ENCODE results near the gene PPP1R3F.
A peak's percentile ranks its signal among the peaks of the same experiment; 100 is the strongest.

PPP1R3F gene

GRCh38 chrX:49227726-49228125, 41.9 kb upstream of the PPP1R3F start:
- no peak for TF ChIP-seq CTCF (IDR thresholded peaks at IDR 0.05)
- Histone ChIP-seq H3K27me3 (ENCODE audit: control insufficient read depth, insufficient read depth, low read length) (no peaks in the 10 kb centered on the region), H3K4me1 (no peaks in the 10 kb centered on the region), H3K27ac (no peak overlapping the region), H3K4me2 (ENCODE audit: low read length) (no peak overlapping the region), H3K36me3 (ENCODE audit: control insufficient read depth, insufficient read depth, low read length) (no peaks in the 10 kb centered on the region), H3K4me3 (ENCODE audit: low read depth, low read length) (no peak overlapping the region), H3K9me3 (ENCODE audit: control insufficient read depth, low read length) (no peaks in the 10 kb centered on the region), H2AFZ (no peak overlapping the region), H3K9ac (no peak overlapping the region), H3K79me2 (no peaks in the 10 kb centered on the region)

GRCh38 chrX:49228185-49228584, 41.4 kb upstream of the PPP1R3F start:
- Histone ChIP-seq H3K4me2 (ENCODE audit: low read length) (no peak overlapping the region), H3K36me3 (ENCODE audit: control insufficient read depth, insufficient read depth, low read length) (no peaks in the 10 kb centered on the region), H3K9me3 (ENCODE audit: control insufficient read depth, low read length) (no peaks in the 10 kb centered on the region), H3K27me3 (ENCODE audit: control insufficient read depth, insufficient read depth, low read length) (no peaks in the 10 kb centered on the region), H3K27ac (no peak overlapping the region), H3K79me2 (no peaks in the 10 kb centered on the region), H3K4me1 (no peaks in the 10 kb centered on the region), H2AFZ (no peak overlapping the region), H3K9ac (no peak overlapping the region), H3K4me3 (ENCODE audit: low read depth, low read length) (no peak overlapping the region)
- TF ChIP-seq CTCF (IDR thresholded peaks at IDR 0.05): no peak

GRCh38 chrX:49230500-49231232, 38.9 kb upstream of the PPP1R3F start:
- no peak overlapping the region for H3K9ac ChIP-seq
- H3K27ac ChIP-seq: no peak overlapping the region
- peak overlapping the region; percentile 72 for H2AFZ ChIP-seq
- TF ChIP-seq CTCF (IDR thresholded peaks at IDR 0.05): no peak
- no peaks in the 10 kb centered on the region for H3K4me1 ChIP-seq
- no peak overlapping the region for H3K4me3 ChIP-seq (ENCODE audit: low read depth, low read length)
- no peaks in the 10 kb centered on the region for H3K27me3 ChIP-seq (ENCODE audit: control insufficient read depth, insufficient read depth, low read length)
- no peaks in the 10 kb centered on the region for H3K79me2 ChIP-seq
- no peak overlapping the region for H3K4me2 ChIP-seq (ENCODE audit: low read length)
- no peaks in the 10 kb centered on the region for H3K9me3 ChIP-seq (ENCODE audit: control insufficient read depth, low read length)
- no peaks in the 10 kb centered on the region for H3K36me3 ChIP-seq (ENCODE audit: control insufficient read depth, insufficient read depth, low read length)

GRCh38 chrX:49231333-49232000, 38.1 kb upstream of the PPP1R3F start:
- no peak overlapping the region for H3K27ac ChIP-seq
- H3K79me2 ChIP-seq: no peaks in the 10 kb centered on the region
- no peaks in the 10 kb centered on the region for H3K4me1 ChIP-seq
- no peak for TF ChIP-seq CTCF (IDR thresholded peaks at IDR 0.05)
- H3K9ac ChIP-seq: no peak overlapping the region
- H3K4me3 ChIP-seq (ENCODE audit: low read depth, low read length): no peak overlapping the region
- no peaks in the 10 kb centered on the region for H3K36me3 ChIP-seq (ENCODE audit: control insufficient read depth, insufficient read depth, low read length)
- H3K9me3 ChIP-seq (ENCODE audit: control insufficient read depth, low read length): no peaks in the 10 kb centered on the region
- no peak overlapping the region for H3K4me2 ChIP-seq (ENCODE audit: low read length)
- no peaks in the 10 kb centered on the region for H3K27me3 ChIP-seq (ENCODE audit: control insufficient read depth, insufficient read depth, low read length)
- no peak overlapping the region for H2AFZ ChIP-seq
